Measurements from ENCODE around the gene ANKRD6. TPM values are rescaled to one million over a fixed set of nuclear protein-coding genes. Genes with fewer than 3 reads are reported as not detected.

Gene ANKRD6
- total RNA-seq, 4 donors from 2014 or later: 1.6 to 6.8 (median 2.9) TPM

GRCh38 chr6:89584539-89584938 lies 151.6 kb downstream of the ANKRD6 start:
- ATAC-seq: no peak
- Histone ChIP-seq H3K27ac (no peak overlapping the region), H3K4me1 (no peaks in the 10 kb centered on the region), H3K36me3 (no peaks in the 10 kb centered on the region), H3K9me3 (no peaks in the 10 kb centered on the region), H3K27me3 (no peaks in the 10 kb centered on the region), H3K4me3 (no peak overlapping the region)
- in situ Hi-C loops (cut with MboI; ENCODE audit: low sequenced_read_pairs in 4 of 4): no loop called here
- DNase-seq: no peak
- intact Hi-C loops (cut with DNase I; ENCODE audit: low total_unique reads): no loop called here
- TF ChIP-seq POLR2A (IDR thresholded peaks at IDR 0.05) (no peak), CTCF (IDR thresholded peaks at IDR 0.05 in 4 of 5, conservative IDR thresholded peaks at IDR 0.05 in 1 of 5) (no peak)

GRCh38 chr6:89585154-89585553 lies 152.2 kb downstream of the ANKRD6 start:
- Histone ChIP-seq H3K9me3 (no peaks in the 10 kb centered on the region), H3K27me3 (no peaks in the 10 kb centered on the region), H3K27ac (no peak overlapping the region), H3K4me3 (no peak overlapping the region), H3K4me1 (no peaks in the 10 kb centered on the region), H3K36me3 (no peaks in the 10 kb centered on the region)
- intact Hi-C loops (cut with DNase I; ENCODE audit: low total_unique reads): no loop called here
- in situ Hi-C loops (cut with MboI; ENCODE audit: low sequenced_read_pairs in 4 of 4): no loop called here
- DNase-seq (no peak), ATAC-seq (no peak)
- TF ChIP-seq CTCF (IDR thresholded peaks at IDR 0.05 in 4 of 5, conservative IDR thresholded peaks at IDR 0.05 in 1 of 5) (no peak), POLR2A (IDR thresholded peaks at IDR 0.05) (no peak)

- ATAC-seq (no peak), DNase-seq (no peak)
- no peaks in the 10 kb centered on the region for H3K4me1 ChIP-seq
- in situ Hi-C loops (cut with MboI; ENCODE audit: low sequenced_read_pairs in 4 of 4) (no loop called here), intact Hi-C loops (cut with DNase I; ENCODE audit: low total_unique reads) (no loop called here)
- H3K36me3 ChIP-seq: no peaks in the 10 kb centered on the region
- no peaks in the 10 kb centered on the region for H3K27me3 ChIP-seq
- TF ChIP-seq CTCF (IDR thresholded peaks at IDR 0.05 in 4 of 5, conservative IDR thresholded peaks at IDR 0.05 in 1 of 5): no peak
- no peak for TF ChIP-seq POLR2A (IDR thresholded peaks at IDR 0.05)
- H3K9me3 ChIP-seq: no peaks in the 10 kb centered on the region
- no peak overlapping the region for H3K27ac ChIP-seq
- no peak overlapping the region for H3K4me3 ChIP-seq
These were observed 156.5 kb downstream of the ANKRD6 start for GRCh38 chr6:89589297-89590025.

- DNase-seq: no peak
- in situ Hi-C loops (cut with MboI; ENCODE audit: low sequenced_read_pairs in 4 of 4): no loop called here
- intact Hi-C loops (cut with DNase I; ENCODE audit: low total_unique reads): no loop called here
- no peak overlapping the region for H3K27ac ChIP-seq
- no peaks in the 10 kb centered on the region for H3K9me3 ChIP-seq
- no peaks in the 10 kb centered on the region for H3K36me3 ChIP-seq
- no peak for TF ChIP-seq CTCF (IDR thresholded peaks at IDR 0.05 in 4 of 5, conservative IDR thresholded peaks at IDR 0.05 in 1 of 5)
- no peak for TF ChIP-seq POLR2A (IDR thresholded peaks at IDR 0.05)
- H3K4me3 ChIP-seq: no peak overlapping the region
- no peak for ATAC-seq
- no peaks in the 10 kb centered on the region for H3K27me3 ChIP-seq
- no peaks in the 10 kb centered on the region for H3K4me1 ChIP-seq
These were observed 157.2 kb downstream of the ANKRD6 start for GRCh38 chr6:89590133-89590532.

GRCh38 chr6:89591745-89592144 lies 158.8 kb downstream of the ANKRD6 start:
- peaks cover 0 to 3% of the 10 kb centered on the region in 2 donors for H3K4me1 ChIP-seq
- DNase-seq (no peak), ATAC-seq (no peak)
- H3K27me3 ChIP-seq: no peaks in the 10 kb centered on the region
- in situ Hi-C loops (cut with MboI; ENCODE audit: low sequenced_read_pairs in 4 of 4): no loop called here
- intact Hi-C loops (cut with DNase I; ENCODE audit: low total_unique reads): no loop called here
- no peak overlapping the region for H3K27ac ChIP-seq
- H3K4me3 ChIP-seq: no peak overlapping the region
- no peaks in the 10 kb centered on the region for H3K9me3 ChIP-seq
- H3K36me3 ChIP-seq: no peaks in the 10 kb centered on the region
- TF ChIP-seq POLR2A (IDR thresholded peaks at IDR 0.05): no peak
- TF ChIP-seq CTCF (IDR thresholded peaks at IDR 0.05 in 4 of 5, conservative IDR thresholded peaks at IDR 0.05 in 1 of 5): no peak
